H7 (cell line): ENCODE data around the gene PCDHA11. TPM values are rescaled to one million over a fixed set of nuclear protein-coding genes. Genes with fewer than 3 reads are reported as not detected.
"Not testable (repeated sequence)": the region's sequence is repeated elsewhere in the genome, so short reads cannot be mapped to it uniquely, and the experiment has no call there.

ENCODE experiments used
- DNase-seq: peaks from one replicate; pipeline ENCODE4 v3.0.0; 2012
- H3K27me3 ChIP-seq: 2 replicates; pipeline ENCODE4 v1.6.0; 2011; ENCODE audit warnings: mild to moderate bottlenecking, low read length; ENCODE audit not compliant: control insufficient read depth, insufficient read depth
- H3K36me3 ChIP-seq: replicated peaks from 2 replicates; pipeline ENCODE4 v1.5.1; 2011; ENCODE audit warnings: low read length; ENCODE audit not compliant: control insufficient read depth, insufficient read depth
- H3K4me3 ChIP-seq: 2 replicates; pipeline ENCODE4 v1.5.1; 2011; ENCODE audit warnings: low read depth, mild to moderate bottlenecking, control low read depth, low read length, moderate library complexity; ENCODE audit not compliant: insufficient read depth
- total RNA-seq: library from RNA; depleted of rRNA; stranded (reverse); fragments of >200 nt; shearing (Covaris generic); gene quantifications from 2 replicates; pipeline ENCODE4 v1.2.3, GENCODE V29; 2014; rRNA removed

PCDHA11 gene
- total RNA-seq, 1 experiment from 2014 or later: 10.0 TPM

GRCh38 chr5:140875085-140876065, 6.6 kb downstream of the PCDHA11 start, which contains the start of gene PCDHA12:
TSS of gene PCDHA12 (plus strand) at chr5:140875308. CDS start at chr5:140875473, 165 bp downstream.
- no peaks in the 10 kb centered on the region for H3K36me3 ChIP-seq
- DNase-seq: peak; percentile 76
- H3K27me3 ChIP-seq: no peaks in the 10 kb centered on the region
- H3K4me3 ChIP-seq: peak within 1 kb of the TSS; percentile 55

- not testable (repeated sequence) for H3K27me3 ChIP-seq, H3K4me3 ChIP-seq, DNase-seq, H3K36me3 ChIP-seq
These were observed 7.9 kb downstream of the PCDHA11 start for GRCh38 chr5:140876541-140877261.

DNA sequence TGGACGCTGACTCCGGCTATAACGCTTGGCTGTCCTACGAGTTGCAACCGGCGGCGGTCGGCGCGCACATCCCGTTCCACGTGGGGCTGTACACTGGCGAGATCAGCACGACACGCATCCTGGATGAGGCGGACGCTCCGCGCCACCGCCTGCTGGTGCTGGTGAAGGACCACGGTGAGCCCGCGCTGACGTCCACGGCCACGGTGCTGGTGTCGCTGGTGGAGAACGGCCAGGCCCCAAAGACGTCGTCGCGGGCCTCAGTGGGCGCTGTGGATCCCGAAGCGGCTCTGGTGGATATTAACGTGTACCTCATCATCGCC, 8.5 kb downstream of the PCDHA11 start:
- no peak overlapping the region for H3K4me3 ChIP-seq
- H3K36me3 ChIP-seq: no peaks in the 10 kb centered on the region
- DNase-seq: no peak
- no peaks in the 10 kb centered on the region for H3K27me3 ChIP-seq

GRCh38 chr5:140881889-140882590, 13.3 kb downstream of the PCDHA11 start, which contains the start of gene PCDHA13:
TSS of gene PCDHA13 (plus strand) at chr5:140882124. CDS start at chr5:140882269, 145 bp downstream.
- Histone ChIP-seq H3K36me3 (no peaks in the 10 kb centered on the region), H3K4me3 (peak within 1 kb of the TSS; percentile 34), H3K27me3 (no peaks in the 10 kb centered on the region)
- peak; percentile 28 for DNase-seq

DNA sequence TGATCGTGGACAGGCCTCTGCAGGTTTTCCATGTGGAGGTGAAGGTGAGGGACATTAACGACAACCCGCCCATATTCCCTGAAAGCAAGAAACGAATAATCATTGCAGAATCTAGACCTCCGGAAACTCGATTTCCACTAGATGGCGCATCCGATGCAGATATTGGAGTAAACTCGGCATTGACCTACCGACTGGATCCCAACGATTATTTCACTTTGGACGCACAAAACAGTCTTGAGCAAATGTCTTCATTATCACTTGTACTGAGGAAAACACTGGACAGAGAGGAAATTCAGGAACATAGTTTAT, 13.8 kb downstream of the PCDHA11 start:
- DNase-seq: peak; percentile 83
- Histone ChIP-seq H3K4me3 (peak overlapping the region; percentile 34), H3K36me3 (no peaks in the 10 kb centered on the region), H3K27me3 (no peaks in the 10 kb centered on the region)

GRCh38 chr5:140883373-140883772, 14.6 kb downstream of the PCDHA11 start:
- H3K27me3 ChIP-seq: no peaks in the 10 kb centered on the region
- DNase-seq: peak; percentile 13
- H3K36me3 ChIP-seq: no peaks in the 10 kb centered on the region

GRCh38 chr5:140883927-140884697, 15.4 kb downstream of the PCDHA11 start:
- H3K27me3 ChIP-seq: no peaks in the 10 kb centered on the region
- H3K4me3 ChIP-seq: no peak overlapping the region
- H3K36me3 ChIP-seq: no peaks in the 10 kb centered on the region
- peak; percentile 28 for DNase-seq

More at GRCh38 chr5:140883373-140883772, 14.6 kb downstream of the PCDHA11 start:
- H3K4me3 ChIP-seq: no peak overlapping the region

DNA sequence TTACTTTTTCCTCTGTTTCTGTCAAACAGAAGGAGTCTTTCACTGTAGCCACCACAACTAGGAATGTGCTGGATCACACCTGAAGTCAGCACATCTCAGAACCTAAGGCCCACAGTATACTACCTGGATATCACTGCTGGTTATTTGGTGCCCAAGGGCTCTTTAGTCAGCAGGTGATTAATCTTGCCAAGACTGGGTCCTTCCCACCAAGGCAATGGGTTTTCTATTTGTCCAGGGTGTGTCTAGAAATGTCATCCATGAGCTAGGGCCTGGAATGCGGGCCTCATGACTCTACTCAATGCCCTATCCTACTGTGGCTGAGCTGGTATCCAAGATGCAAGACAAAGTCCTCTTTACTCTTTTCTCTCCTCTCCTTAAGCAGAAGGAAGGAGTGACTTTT, 47.6 kb downstream of the PCDHA11 start:
- Histone ChIP-seq H3K4me3 (no peak overlapping the region), H3K27me3 (no peaks in the 10 kb centered on the region), H3K36me3 (no peaks in the 10 kb centered on the region)
- no peak for DNase-seq

Other genes with a start within 250 kb of the PCDHA11 start
- gene CD14, start 235.8 kb upstream of the PCDHA11 start, total RNA-seq: 0.21 TPM in 1 of 2 replicates, not detected in the other
- 27.1 and 34.4 TPM in 2 replicates for gene TMCO6, start 229.5 kb upstream of the PCDHA11 start, total RNA-seq
- 136 and 144 TPM in 2 replicates for gene NDUFA2, start 221.3 kb upstream of the PCDHA11 start, total RNA-seq
- gene IK, start 221.1 kb upstream of the PCDHA11 start, total RNA-seq: 55.5 and 76.3 TPM in 2 replicates
- gene WDR55, start 204.1 kb upstream of the PCDHA11 start, total RNA-seq: 15.7 and 24.0 TPM in 2 replicates
- gene DND1, start 195.4 kb upstream of the PCDHA11 start, total RNA-seq: 0.83 and 0.85 TPM in 2 replicates
- 45.3 and 46.6 TPM in 2 replicates for gene HARS1, start 177.6 kb upstream of the PCDHA11 start, total RNA-seq
- gene HARS2, start 177.5 kb upstream of the PCDHA11 start, total RNA-seq: 31.8 and 33.5 TPM in 2 replicates
- gene ZMAT2, start 168.5 kb upstream of the PCDHA11 start, total RNA-seq: 42.3 and 42.7 TPM in 2 replicates
- gene PCDHA1, start 82.8 kb upstream of the PCDHA11 start, total RNA-seq: not detected in 2 replicates
- not detected in 2 replicates for gene PCDHA2, start 74.1 kb upstream of the PCDHA11 start, total RNA-seq
- gene PCDHA3, start 67.9 kb upstream of the PCDHA11 start, total RNA-seq: not detected in 2 replicates
- 6.0 and 7.6 TPM in 2 replicates for gene PCDHA4, start 61.9 kb upstream of the PCDHA11 start, total RNA-seq
- gene PCDHA5, start 47.3 kb upstream of the PCDHA11 start, total RNA-seq: 0.15 and 0.28 TPM in 2 replicates
- 0.30 and 0.42 TPM in 2 replicates for gene PCDHA6, start 41.0 kb upstream of the PCDHA11 start, total RNA-seq
- gene PCDHA7, start 34.7 kb upstream of the PCDHA11 start, total RNA-seq: 0.28 and 0.37 TPM in 2 replicates
- 0.11 and 0.14 TPM in 2 replicates for gene PCDHA8, start 27.8 kb upstream of the PCDHA11 start, total RNA-seq
- 0.03 TPM in 1 of 2 replicates, not detected in the other for gene PCDHA9, start 20.6 kb upstream of the PCDHA11 start, total RNA-seq
- 0.11 and 0.28 TPM in 2 replicates for gene PCDHA10, start 13.1 kb upstream of the PCDHA11 start, total RNA-seq
- 1.9 and 2.3 TPM in 2 replicates for gene PCDHA12, start 6.4 kb downstream of the PCDHA11 start, total RNA-seq
- gene PCDHA13, start 13.2 kb downstream of the PCDHA11 start, total RNA-seq: 1.6 and 2.5 TPM in 2 replicates
- 10.3 and 17.3 TPM in 2 replicates for gene PCDHAC1, start 57.3 kb downstream of the PCDHA11 start, total RNA-seq
- 21.2 and 24.2 TPM in 2 replicates for gene PCDHAC2, start 97.5 kb downstream of the PCDHA11 start, total RNA-seq
- 0.10 and 0.30 TPM in 2 replicates for gene PCDHB1, start 182.4 kb downstream of the PCDHA11 start, total RNA-seq
- 0.69 and 1.9 TPM in 2 replicates for gene PCDHB2, start 225.7 kb downstream of the PCDHA11 start, total RNA-seq
- 0.21 and 0.26 TPM in 2 replicates for gene PCDHB3, start 231.5 kb downstream of the PCDHA11 start, total RNA-seq